GM23338 (cell line): Measurements from ENCODE around the gene OR52E1. TPM values are rescaled to one million over a fixed set of nuclear protein-coding genes. Genes with fewer than 3 reads are reported as not detected.

Experiments used
- ATAC-seq: fragments of 200-7000 bp; cut with Tn5 transposase; 3 replicates; pipeline ENCODE4 v1.9.1; 2020
- DNase-seq: peaks from one replicate; pipeline ENCODE4 v3.0.0-alpha.2; 2015; ENCODE audit warnings: low spot score
- H2AFZ ChIP-seq: fragments of 200-600 bp; sonication (generic); 2 replicates; pipeline ENCODE4 v1.8.0; 2016; ENCODE audit warnings: antibody characterized with exemption, mild to moderate bottlenecking, moderate library complexity
- H3F3A ChIP-seq: fragments of 200-600 bp; sonication (generic); replicated peaks from 2 replicates; pipeline ENCODE4 v1.8.0; 2017; ENCODE audit warnings: antibody characterized with exemption, mixed run types, low read depth
- H3K27ac ChIP-seq: fragments of 200-600 bp; sonication (generic); 2 replicates; pipeline ENCODE4 v1.6.1; 2016; ENCODE audit warnings: low read depth
- H3K27me3 ChIP-seq: fragments of 200-600 bp; sonication (generic); 2 replicates; pipeline ENCODE4 v1.8.0; 2016; ENCODE audit warnings: mild to moderate bottlenecking, mixed run types, moderate library complexity; ENCODE audit not compliant: insufficient read depth
- H3K36me3 ChIP-seq: fragments of 200-600 bp; sonication (generic); 2 replicates; pipeline ENCODE4 v1.8.0; 2016; ENCODE audit warnings: mild to moderate bottlenecking; ENCODE audit not compliant: insufficient read depth
- H3K4me1 ChIP-seq: fragments of 200-600 bp; sonication (generic); 2 replicates; pipeline ENCODE4 v1.8.0; 2016; ENCODE audit warnings: mild to moderate bottlenecking, moderate library complexity; ENCODE audit not compliant: insufficient read depth
- H3K4me2 ChIP-seq: fragments of 200-600 bp; sonication (generic); 2 replicates; pipeline ENCODE4 v1.7.1; 2017; ENCODE audit warnings: mixed run types
- H3K4me3 ChIP-seq: fragments of 200-600 bp; sonication (generic); 2 replicates; pipeline ENCODE4 v1.6.1; 2016; ENCODE audit warnings: mixed run types
- H3K79me2 ChIP-seq: fragments of 200-600 bp; sonication (generic); replicated peaks from 2 replicates; pipeline ENCODE4 v1.8.0; 2017; ENCODE audit warnings: mild to moderate bottlenecking; ENCODE audit not compliant: insufficient read depth
- H3K9me2 ChIP-seq: fragments of 200-600 bp; sonication (generic); 2 replicates; pipeline ENCODE4 v1.8.0; 2017; ENCODE audit not compliant: insufficient read depth
- H4K20me1 ChIP-seq: fragments of 200-600 bp; sonication (generic); replicated peaks from 2 replicates; pipeline ENCODE4 v1.8.0; 2017; ENCODE audit warnings: mild to moderate bottlenecking; ENCODE audit not compliant: insufficient read depth
- H3K27ac Mint-ChIP-seq: 2 replicates; pipeline ENCODE4 v1.8.0; 2020; ENCODE audit warnings: inconsistent platforms, mild to moderate bottlenecking, moderate library complexity, mixed read lengths
- H3K27me3 Mint-ChIP-seq: 3 replicates; pipeline ENCODE4 v1.8.0; 2022; ENCODE audit warnings: low read depth, mild to moderate bottlenecking, moderate library complexity, mixed read lengths, inconsistent platforms; ENCODE audit not compliant: insufficient read depth, poor library complexity
- H3K36me3 Mint-ChIP-seq: 3 replicates; pipeline ENCODE4 v1.8.0; 2021; ENCODE audit warnings: low read depth, mild to moderate bottlenecking, inconsistent platforms, moderate library complexity, mixed read lengths
- H3K4me1 Mint-ChIP-seq: 3 replicates; pipeline ENCODE4 v1.8.0; 2020; ENCODE audit warnings: mild to moderate bottlenecking, inconsistent platforms, mixed read lengths
- H3K4me3 Mint-ChIP-seq: 3 replicates; pipeline ENCODE4 v1.8.0; 2021; ENCODE audit warnings: moderate library complexity, mild to moderate bottlenecking, inconsistent platforms, mixed read lengths
- H3K9me3 Mint-ChIP-seq: 3 replicates; pipeline ENCODE4 v1.8.0; 2020; ENCODE audit warnings: moderate library complexity, mild to moderate bottlenecking, inconsistent platforms, mixed read lengths
- CREB1 ChIP-seq: fragments of 250-450 bp; sonication (Bioruptor Pico); IDR thresholded peaks from 2 replicates; pipeline ENCODE4 v1.5.0; 2020; ENCODE audit warnings: low read depth, mild to moderate bottlenecking, moderate library complexity
- CTCF ChIP-seq, 2 experiments: fragments of 200-600 bp in 1 of 2; sonication (generic) in 1 of 2; conservative IDR thresholded peaks; 2 replicates each; pipeline versions ENCODE4 v1.5.1 to v1.6.1; 2016 to 2017; ENCODE audit warnings: antibody characterized with exemption in 2 of 2, low read depth in 2 of 2, mild to moderate bottlenecking in 2 of 2, moderate library complexity in 1 of 2
- ETS1 ChIP-seq: IDR thresholded peaks from 2 replicates; pipeline ENCODE4 v1.6.1; 2016; ENCODE audit warnings: antibody characterized with exemption
- NANOG ChIP-seq: IDR thresholded peaks from 2 replicates; pipeline ENCODE4 v1.6.1; 2016; ENCODE audit warnings: antibody characterized with exemption, borderline replicate concordance
- POLR2AphosphoS5 ChIP-seq: IDR thresholded peaks from 2 replicates; pipeline ENCODE4 v1.6.1; 2016; ENCODE audit warnings: antibody characterized with exemption, low read depth
- REST ChIP-seq: IDR thresholded peaks from one replicate; pipeline ENCODE4 v1.6.1; 2018; ENCODE audit warnings: antibody characterized with exemption; ENCODE audit not compliant: unreplicated experiment
- STAT1 ChIP-seq: IDR thresholded peaks from one replicate; pipeline ENCODE4 v1.6.1; 2016; ENCODE audit warnings: antibody characterized with exemption; ENCODE audit not compliant: unreplicated experiment
- ZNF114 ChIP-seq: fragments of 250-450 bp; sonication (Bioruptor Pico); IDR thresholded peaks from 2 replicates; pipeline ENCODE4 v1.5.0; 2020; ENCODE audit warnings: mild to moderate bottlenecking, moderate library complexity
- ZNF331 ChIP-seq: fragments of 250-450 bp; sonication (Bioruptor Pico); IDR thresholded peaks from 2 replicates; pipeline ENCODE4 v1.5.0; 2020; ENCODE audit warnings: low read depth, mild to moderate bottlenecking, moderate library complexity
- ZNF462 ChIP-seq: fragments of 250-450 bp; sonication (Bioruptor Pico); IDR thresholded peaks from 2 replicates; pipeline ENCODE4 v1.5.0; 2020; ENCODE audit warnings: mild to moderate bottlenecking, moderate library complexity
- polyA plus RNA-seq: library from polyadenylated mRNA; unstranded; fragments of >200 nt; fragmentation: Nextera tagmentation; extraction: Ambion mirVana; gene quantifications from 2 replicates; pipeline ENCODE4 v1.2.1, GENCODE V29; 2016
- total RNA-seq: library from RNA; depleted of rRNA; stranded (reverse); fragments of >200 nt; shearing (Covaris generic); gene quantifications from 2 replicates; pipeline ENCODE4 v1.2.3, GENCODE V29; 2014

The OR52E1 gene
- total and polyA plus RNA-seq, 2 experiments from 2014 or later = not detected

- TF ChIP-seq ZNF462 (CRISPR knock-in tag) = no peak
- TF ChIP-seq POLR2AphosphoS5 = no peak
- no peak for TF ChIP-seq CTCF (conservative IDR thresholded peaks at IDR 0.05; ENCODE audit: low read depth in 2 of 2)
- no peak for TF ChIP-seq ETS1
- TF ChIP-seq NANOG = no peak
Observed at GRCh38 chr11:5092821-5093585, 23.6 kb downstream of the OR52E1 start (continued).

- no peaks in the 10 kb centered on the region for H3K9me3 Mint-ChIP-seq
- Histone ChIP-seq H3K4me3 (no peak overlapping the region), H3K27ac (no peak overlapping the region), H3K79me2 (no peaks in the 10 kb centered on the region), H2AFZ (no peak overlapping the region), H3K4me2 (no peak overlapping the region), H3K36me3 (no peaks in the 10 kb centered on the region), H3K9me2 (no peaks in the 10 kb centered on the region), H3K4me1 (no peaks in the 10 kb centered on the region), H3K27me3 (no peaks in the 10 kb centered on the region), H4K20me1 (no peaks in the 10 kb centered on the region), H3F3A (no peaks in the 10 kb centered on the region)
- ATAC-seq (no peak), DNase-seq (no peak)
- H3K27ac Mint-ChIP-seq = no peak overlapping the region
- no peaks in the 10 kb centered on the region for H3K36me3 Mint-ChIP-seq
- no peaks in the 10 kb centered on the region for H3K27me3 Mint-ChIP-seq
- no peak overlapping the region for H3K4me3 Mint-ChIP-seq
- H3K4me1 Mint-ChIP-seq = no peaks in the 10 kb centered on the region
- no peak for TF ChIP-seq REST
- TF ChIP-seq ZNF114 (CRISPR knock-in tag) = no peak
- TF ChIP-seq ETS1 = no peak
- TF ChIP-seq ZNF331 (CRISPR knock-in tag) = no peak
- no peak for TF ChIP-seq POLR2AphosphoS5
- no peak for TF ChIP-seq STAT1
- TF ChIP-seq CREB1 (CRISPR knock-in tag) = no peak
- no peak for TF ChIP-seq NANOG
Observed at GRCh38 chr11:5096011-5096410, 26.6 kb downstream of the OR52E1 start.
